ENCODE results near the gene PIP4K2A. TPM values are rescaled to one million over a fixed set of nuclear protein-coding genes. Genes with fewer than 3 reads are reported as not detected.

Gene PIP4K2A
- total RNA-seq, 1 donor from 2014 or later, result 67.6 TPM

DNA sequence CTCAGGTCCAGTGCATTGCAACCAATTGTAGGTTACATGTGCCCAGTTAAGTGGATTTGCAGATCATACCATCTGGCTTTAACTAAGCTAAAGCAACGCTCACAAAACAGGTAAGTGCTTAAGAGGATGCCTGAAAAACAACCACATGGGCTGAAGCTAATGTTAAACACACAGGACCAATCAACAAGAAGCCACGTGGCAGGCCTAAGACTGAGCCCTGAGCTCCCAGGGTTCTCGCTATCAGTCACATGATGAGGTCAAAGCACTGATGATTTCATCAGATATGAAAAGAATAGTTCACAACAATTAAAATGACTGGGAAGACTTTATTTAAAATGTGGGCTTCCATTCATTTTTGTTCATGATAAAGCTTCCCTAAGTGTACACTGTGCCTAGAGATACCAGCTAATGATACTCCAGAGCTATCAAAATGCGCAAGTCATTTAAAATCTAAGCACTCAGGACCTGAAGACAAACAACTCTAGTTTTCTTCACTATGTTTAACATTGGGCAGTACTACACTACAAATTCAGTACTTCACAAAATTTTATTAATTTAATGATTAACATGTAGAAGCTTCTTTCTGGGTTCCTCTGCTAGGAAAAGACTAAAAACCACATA lies 90.6 kb downstream of the PIP4K2A start:
- DNase-seq (no peak), ATAC-seq (peak in 1 of 2 donors; percentile 53)
- Histone ChIP-seq H3K27ac (no peak overlapping the region), H3K4me3 (no peak overlapping the region), H3K36me3 (no peaks in the 10 kb centered on the region), H3K4me1 (peaks cover 67% of the 10 kb centered on the region), H3K9me3 (no peaks in the 10 kb centered on the region), H3K27me3 (ENCODE audit: low read depth) (no peaks in the 10 kb centered on the region)
- intact Hi-C loops (cut with DNase I), result no loop called here
- TF ChIP-seq, protein P1, sequence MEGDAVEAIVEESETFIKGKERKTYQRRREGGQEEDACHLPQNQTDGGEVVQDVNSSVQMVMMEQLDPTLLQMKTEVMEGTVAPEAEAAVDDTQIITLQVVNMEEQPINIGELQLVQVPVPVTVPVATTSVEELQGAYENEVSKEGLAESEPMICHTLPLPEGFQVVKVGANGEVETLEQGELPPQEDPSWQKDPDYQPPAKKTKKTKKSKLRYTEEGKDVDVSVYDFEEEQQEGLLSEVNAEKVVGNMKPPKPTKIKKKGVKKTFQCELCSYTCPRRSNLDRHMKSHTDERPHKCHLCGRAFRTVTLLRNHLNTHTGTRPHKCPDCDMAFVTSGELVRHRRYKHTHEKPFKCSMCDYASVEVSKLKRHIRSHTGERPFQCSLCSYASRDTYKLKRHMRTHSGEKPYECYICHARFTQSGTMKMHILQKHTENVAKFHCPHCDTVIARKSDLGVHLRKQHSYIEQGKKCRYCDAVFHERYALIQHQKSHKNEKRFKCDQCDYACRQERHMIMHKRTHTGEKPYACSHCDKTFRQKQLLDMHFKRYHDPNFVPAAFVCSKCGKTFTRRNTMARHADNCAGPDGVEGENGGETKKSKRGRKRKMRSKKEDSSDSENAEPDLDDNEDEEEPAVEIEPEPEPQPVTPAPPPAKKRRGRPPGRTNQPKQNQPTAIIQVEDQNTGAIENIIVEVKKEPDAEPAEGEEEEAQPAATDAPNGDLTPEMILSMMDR (IDR thresholded peaks at IDR 0.05), result no peak

DNA sequence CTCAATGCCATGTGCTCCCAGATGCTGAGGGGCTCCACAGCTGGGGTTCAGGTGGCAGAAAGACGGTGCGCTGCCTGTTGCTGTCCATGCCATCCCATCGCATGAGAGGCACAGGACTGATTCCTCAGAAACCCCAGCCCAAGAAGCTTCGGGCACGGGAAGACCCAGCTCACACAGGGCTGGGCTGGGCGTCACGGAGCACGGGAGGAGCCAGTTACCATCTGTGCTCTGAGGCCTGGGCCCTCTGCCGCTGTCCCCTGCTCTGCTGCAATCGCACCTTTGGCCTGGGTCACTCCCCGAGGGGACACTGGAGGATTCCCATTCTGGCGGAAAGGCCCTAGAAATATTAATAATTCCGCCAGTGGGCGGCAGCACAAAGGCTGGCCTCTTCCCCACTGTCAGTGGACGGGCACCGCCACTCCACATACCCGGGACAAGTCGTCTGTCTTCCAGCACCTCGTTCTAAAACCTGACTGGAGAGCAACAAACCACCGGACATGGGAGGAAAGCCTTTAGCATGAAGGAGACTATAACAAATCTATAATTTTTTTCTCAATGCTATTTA lies 92.1 kb downstream of the PIP4K2A start:
- DNase-seq (no peak), ATAC-seq (no peak)
- no peaks in the 10 kb centered on the region for H3K9me3 ChIP-seq
- TF ChIP-seq, protein P1 (IDR thresholded peaks at IDR 0.05), result no peak
- H3K27me3 ChIP-seq (ENCODE audit: low read depth), result no peaks in the 10 kb centered on the region
- no peaks in the 10 kb centered on the region for H3K36me3 ChIP-seq
- H3K4me3 ChIP-seq, result no peak overlapping the region
- peaks cover 81% of the 10 kb centered on the region for H3K4me1 ChIP-seq
- intact Hi-C loops (cut with DNase I), result no loop called here
- no peak overlapping the region for H3K27ac ChIP-seq

DNA sequence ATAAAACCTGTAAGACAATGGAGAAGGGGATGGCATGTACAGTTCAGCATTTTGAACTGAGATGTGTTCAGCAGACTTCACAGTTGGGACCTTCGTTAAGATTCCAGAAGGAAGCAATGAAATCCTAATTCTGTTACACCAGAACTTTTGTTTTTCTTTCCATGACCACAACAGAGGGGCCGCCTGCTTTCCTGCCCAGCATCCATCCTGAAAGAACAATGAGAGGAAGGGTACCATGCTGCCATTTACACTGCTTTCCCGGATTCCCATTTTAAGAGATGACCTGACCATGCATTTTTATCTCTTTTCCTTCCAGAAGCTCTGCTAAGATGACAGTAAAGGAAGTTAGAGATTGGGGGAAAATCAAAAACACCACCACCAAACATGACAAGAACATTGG lies 92.7 kb downstream of the PIP4K2A start:
- intact Hi-C loops (cut with DNase I), result no loop called here
- Histone ChIP-seq H3K27me3 (ENCODE audit: low read depth) (no peaks in the 10 kb centered on the region), H3K4me1 (peaks cover 87% of the 10 kb centered on the region), H3K36me3 (no peaks in the 10 kb centered on the region), H3K4me3 (no peak overlapping the region), H3K9me3 (no peaks in the 10 kb centered on the region), H3K27ac (no peak overlapping the region)
- TF ChIP-seq, protein P1 (IDR thresholded peaks at IDR 0.05), result no peak
- ATAC-seq (no peak), DNase-seq (no peak)

DNA sequence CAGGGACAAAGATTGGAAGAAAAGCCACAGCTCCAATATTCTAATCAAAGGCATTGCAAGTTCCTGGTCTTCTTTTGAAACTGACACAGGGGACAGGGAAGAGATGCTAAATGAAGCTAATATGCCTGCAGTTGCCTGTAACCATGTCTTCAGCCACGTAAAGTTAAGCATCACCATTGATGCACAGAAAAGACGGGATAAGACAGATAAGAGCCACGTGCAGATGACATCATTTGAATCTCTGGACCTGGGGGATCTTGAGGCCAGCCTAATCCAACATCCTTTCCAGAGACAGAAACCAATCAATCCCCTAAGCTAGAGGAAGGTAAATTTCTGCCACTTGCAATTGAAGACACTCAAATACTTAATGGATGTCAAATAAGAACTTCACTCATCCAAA lies 93.4 kb downstream of the PIP4K2A start:
- H3K4me1 ChIP-seq, result peaks cover 89% of the 10 kb centered on the region
- H3K27ac ChIP-seq, result no peak overlapping the region
- H3K36me3 ChIP-seq, result no peaks in the 10 kb centered on the region
- no peak for ATAC-seq
- TF ChIP-seq, protein P1 (IDR thresholded peaks at IDR 0.05), result no peak
- intact Hi-C loops (cut with DNase I), result no loop called here
- no peaks in the 10 kb centered on the region for H3K27me3 ChIP-seq (ENCODE audit: low read depth)
- no peak for DNase-seq
- H3K9me3 ChIP-seq, result no peaks in the 10 kb centered on the region
- no peak overlapping the region for H3K4me3 ChIP-seq

DNA sequence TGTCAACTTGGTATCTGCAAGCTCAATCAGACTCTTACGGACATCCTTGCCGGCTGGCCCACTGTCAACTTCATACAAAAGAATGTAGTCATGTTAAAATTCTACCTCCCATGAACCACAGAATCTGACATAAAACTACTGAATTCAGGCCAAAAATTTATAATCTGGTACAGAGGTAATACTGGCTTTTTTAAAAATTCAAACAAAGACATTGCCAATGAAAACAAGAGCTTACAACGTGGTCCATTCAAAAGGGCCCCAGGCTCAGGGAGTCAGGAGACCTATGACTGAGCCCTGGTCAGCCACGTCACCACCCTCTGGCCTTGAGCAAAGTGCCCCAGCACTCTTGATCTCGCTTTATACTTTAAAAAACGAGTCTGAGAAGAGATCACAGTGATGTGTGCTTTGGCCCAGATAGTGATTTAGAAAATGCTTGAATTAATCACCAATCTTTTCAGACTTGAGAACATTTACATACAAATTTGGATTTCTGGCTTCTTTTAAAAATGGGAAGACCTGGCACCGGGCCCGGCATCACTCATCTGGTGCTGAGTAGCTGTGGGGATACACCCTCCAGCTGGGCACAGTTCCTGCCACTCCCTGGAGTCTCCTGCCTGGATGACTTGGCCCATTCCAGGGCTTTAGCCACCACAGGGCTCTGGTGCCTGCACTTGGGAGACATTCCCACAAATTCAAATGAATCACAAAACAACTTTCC lies 94.1 kb downstream of the PIP4K2A start:
- H3K27ac ChIP-seq, result peak overlapping the region; percentile 21
- H3K27me3 ChIP-seq (ENCODE audit: low read depth), result no peaks in the 10 kb centered on the region
- no peaks in the 10 kb centered on the region for H3K9me3 ChIP-seq
- DNase-seq (peak; percentile 73), ATAC-seq (peak; percentile 43 to 65)
- H3K36me3 ChIP-seq, result no peaks in the 10 kb centered on the region
- no peak overlapping the region for H3K4me3 ChIP-seq
- intact Hi-C loops (cut with DNase I), result no loop called here
- TF ChIP-seq, protein P1 (IDR thresholded peaks at IDR 0.05), result no peak
- H3K4me1 ChIP-seq, result peaks cover 89% of the 10 kb centered on the region

Measured in lower lobe of right lung (tissue), 2 donors.